SK-N-SH treated with all-trans-retinoic acid at 6 μM for 48 hours (cell line): ENCODE measurements around the gene DOK6.

ENCODE experiments used
- BACH2 ChIP-seq: fragments of 250-450 bp; sonication (Bioruptor Pico); IDR thresholded peaks from 2 replicates; pipeline ENCODE4 v1.9.0; 2021; ENCODE audit warnings: mild to moderate bottlenecking, borderline replicate concordance
- CSDC2 ChIP-seq: fragments of 250-450 bp; sonication (Bioruptor Pico); IDR thresholded peaks from 2 replicates; pipeline ENCODE4 v1.5.0; 2020; ENCODE audit warnings: mild to moderate bottlenecking, moderate library complexity
- ESRRG ChIP-seq: fragments of 250-450 bp; sonication (Bioruptor Pico); IDR thresholded peaks from 2 replicates; pipeline ENCODE4 v1.6.1; 2021; ENCODE audit warnings: mild to moderate bottlenecking
- GLIS3 ChIP-seq: fragments of 250-450 bp; sonication (Bioruptor Pico); IDR thresholded peaks from 2 replicates; pipeline ENCODE4 v1.5.0; 2020; ENCODE audit warnings: mild to moderate bottlenecking, moderate library complexity
- ISL1 ChIP-seq: fragments of 250-450 bp; sonication (Bioruptor Pico); IDR thresholded peaks from 2 replicates; pipeline ENCODE4 v2.1.2; 2022; ENCODE audit warnings: mild to moderate bottlenecking, moderate library complexity
- RARB ChIP-seq: fragments of 250-450 bp; sonication (Bioruptor Pico); IDR thresholded peaks from 2 replicates; pipeline ENCODE4 v1.8.0; 2021; ENCODE audit warnings: mild to moderate bottlenecking, moderate library complexity
- TOX ChIP-seq: fragments of 250-450 bp; sonication (Bioruptor Pico); IDR thresholded peaks from 2 replicates; pipeline ENCODE4 v1.8.0; 2021; ENCODE audit warnings: mild to moderate bottlenecking, moderate library complexity, borderline replicate concordance
- ZNF565 ChIP-seq: fragments of 450-650 bp; formaldehyde crosslinking; conservative IDR thresholded peaks from 2 replicates; pipeline ENCODE4 v1.5.0; 2020; ENCODE audit warnings: low read depth, mild to moderate bottlenecking, moderate library complexity
- TF ChIP-seq, protein P1 (sequence below): fragments of 250-450 bp; sonication (Bioruptor Pico); IDR thresholded peaks from 2 replicates; pipeline ENCODE4 v1.8.0; 2020; ENCODE audit warnings: mild to moderate bottlenecking, moderate library complexity, borderline replicate concordance
- TF ChIP-seq, protein P2 (sequence below): fragments of 250-450 bp; sonication (Bioruptor Pico); IDR thresholded peaks from 2 replicates; pipeline ENCODE4 v1.5.0; 2020; ENCODE audit warnings: mild to moderate bottlenecking, moderate library complexity
- TF ChIP-seq, protein P3 (sequence below): fragments of 250-450 bp; sonication (Bioruptor Pico); IDR thresholded peaks from 2 replicates; pipeline ENCODE4 v1.5.1; 2021; ENCODE audit warnings: mild to moderate bottlenecking, moderate library complexity

DNA sequence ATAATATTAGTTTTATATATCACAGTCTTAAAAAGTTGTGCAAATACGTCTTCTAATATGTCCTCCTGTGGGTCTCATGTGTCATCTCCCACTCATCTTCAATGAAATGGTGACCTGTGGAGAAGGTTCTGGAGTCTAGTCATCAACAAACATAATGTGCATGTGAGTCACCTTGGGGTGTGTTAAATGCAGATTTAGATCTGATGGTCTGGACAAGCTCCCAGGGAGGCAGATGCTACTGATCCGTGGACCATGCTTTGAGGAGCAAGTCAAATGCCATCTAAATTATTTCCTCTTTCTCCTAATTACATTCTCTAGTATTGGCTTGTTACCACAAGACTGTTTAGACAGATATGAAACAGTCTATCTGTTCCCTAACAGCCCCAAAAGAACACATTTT, 336.0 kb downstream of the DOK6 start:
- TF ChIP-seq, protein P1, sequence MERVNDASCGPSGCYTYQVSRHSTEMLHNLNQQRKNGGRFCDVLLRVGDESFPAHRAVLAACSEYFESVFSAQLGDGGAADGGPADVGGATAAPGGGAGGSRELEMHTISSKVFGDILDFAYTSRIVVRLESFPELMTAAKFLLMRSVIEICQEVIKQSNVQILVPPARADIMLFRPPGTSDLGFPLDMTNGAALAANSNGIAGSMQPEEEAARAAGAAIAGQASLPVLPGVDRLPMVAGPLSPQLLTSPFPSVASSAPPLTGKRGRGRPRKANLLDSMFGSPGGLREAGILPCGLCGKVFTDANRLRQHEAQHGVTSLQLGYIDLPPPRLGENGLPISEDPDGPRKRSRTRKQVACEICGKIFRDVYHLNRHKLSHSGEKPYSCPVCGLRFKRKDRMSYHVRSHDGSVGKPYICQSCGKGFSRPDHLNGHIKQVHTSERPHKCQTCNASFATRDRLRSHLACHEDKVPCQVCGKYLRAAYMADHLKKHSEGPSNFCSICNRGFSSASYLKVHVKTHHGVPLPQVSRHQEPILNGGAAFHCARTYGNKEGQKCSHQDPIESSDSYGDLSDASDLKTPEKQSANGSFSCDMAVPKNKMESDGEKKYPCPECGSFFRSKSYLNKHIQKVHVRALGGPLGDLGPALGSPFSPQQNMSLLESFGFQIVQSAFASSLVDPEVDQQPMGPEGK = no peak
- TF ChIP-seq ESRRG (CRISPR knock-in tag) (no peak), CSDC2 (no peak), ISL1 (CRISPR knock-in tag) (no peak), BACH2 (CRISPR knock-in tag) (no peak), TOX (CRISPR knock-in tag) (no peak), ZNF565 (no peak), GLIS3 (CRISPR knock-in tag) (no peak), RARB (CRISPR knock-in tag) (no peak)
- TF ChIP-seq, protein P2, sequence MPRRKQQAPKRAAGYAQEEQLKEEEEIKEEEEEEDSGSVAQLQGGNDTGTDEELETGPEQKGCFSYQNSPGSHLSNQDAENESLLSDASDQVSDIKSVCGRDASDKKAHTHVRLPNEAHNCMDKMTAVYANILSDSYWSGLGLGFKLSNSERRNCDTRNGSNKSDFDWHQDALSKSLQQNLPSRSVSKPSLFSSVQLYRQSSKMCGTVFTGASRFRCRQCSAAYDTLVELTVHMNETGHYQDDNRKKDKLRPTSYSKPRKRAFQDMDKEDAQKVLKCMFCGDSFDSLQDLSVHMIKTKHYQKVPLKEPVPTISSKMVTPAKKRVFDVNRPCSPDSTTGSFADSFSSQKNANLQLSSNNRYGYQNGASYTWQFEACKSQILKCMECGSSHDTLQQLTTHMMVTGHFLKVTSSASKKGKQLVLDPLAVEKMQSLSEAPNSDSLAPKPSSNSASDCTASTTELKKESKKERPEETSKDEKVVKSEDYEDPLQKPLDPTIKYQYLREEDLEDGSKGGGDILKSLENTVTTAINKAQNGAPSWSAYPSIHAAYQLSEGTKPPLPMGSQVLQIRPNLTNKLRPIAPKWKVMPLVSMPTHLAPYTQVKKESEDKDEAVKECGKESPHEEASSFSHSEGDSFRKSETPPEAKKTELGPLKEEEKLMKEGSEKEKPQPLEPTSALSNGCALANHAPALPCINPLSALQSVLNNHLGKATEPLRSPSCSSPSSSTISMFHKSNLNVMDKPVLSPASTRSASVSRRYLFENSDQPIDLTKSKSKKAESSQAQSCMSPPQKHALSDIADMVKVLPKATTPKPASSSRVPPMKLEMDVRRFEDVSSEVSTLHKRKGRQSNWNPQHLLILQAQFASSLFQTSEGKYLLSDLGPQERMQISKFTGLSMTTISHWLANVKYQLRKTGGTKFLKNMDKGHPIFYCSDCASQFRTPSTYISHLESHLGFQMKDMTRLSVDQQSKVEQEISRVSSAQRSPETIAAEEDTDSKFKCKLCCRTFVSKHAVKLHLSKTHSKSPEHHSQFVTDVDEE (CRISPR knock-in tag) = no peak
- TF ChIP-seq, protein P3, sequence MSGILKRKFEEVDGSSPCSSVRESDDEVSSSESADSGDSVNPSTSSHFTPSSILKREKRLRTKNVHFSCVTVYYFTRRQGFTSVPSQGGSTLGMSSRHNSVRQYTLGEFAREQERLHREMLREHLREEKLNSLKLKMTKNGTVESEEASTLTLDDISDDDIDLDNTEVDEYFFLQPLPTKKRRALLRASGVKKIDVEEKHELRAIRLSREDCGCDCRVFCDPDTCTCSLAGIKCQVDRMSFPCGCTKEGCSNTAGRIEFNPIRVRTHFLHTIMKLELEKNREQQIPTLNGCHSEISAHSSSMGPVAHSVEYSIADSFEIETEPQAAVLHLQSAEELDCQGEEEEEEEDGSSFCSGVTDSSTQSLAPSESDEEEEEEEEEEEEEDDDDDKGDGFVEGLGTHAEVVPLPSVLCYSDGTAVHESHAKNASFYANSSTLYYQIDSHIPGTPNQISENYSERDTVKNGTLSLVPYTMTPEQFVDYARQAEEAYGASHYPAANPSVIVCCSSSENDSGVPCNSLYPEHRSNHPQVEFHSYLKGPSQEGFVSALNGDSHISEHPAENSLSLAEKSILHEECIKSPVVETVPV = no peak
